GM21619 (cell line): ENCODE measurements around the gene ZNF672.

Experiments
- ATAC-seq: cut with Tn5 transposase; IDR thresholded peaks from one replicate; pipeline ENCODE4 v1.9.1; 2021; ENCODE audit not compliant: unreplicated experiment

Gene ZNF672

GRCh38 chr1:248831842-248832241, 6.2 kb upstream of the ZNF672 start:
- ATAC-seq = no peak

- no peak for ATAC-seq
These were observed 3.6 kb upstream of the ZNF672 start for GRCh38 chr1:248834343-248834940.

- no peak for ATAC-seq
These were observed 811 bp upstream of the ZNF672 start for GRCh38 chr1:248837045-248837780.

- peak; percentile 61 for ATAC-seq
These were observed 538 bp downstream of the ZNF672 start for GRCh38 chr1:248838357-248839167.

- ATAC-seq = no peak
These were observed 1.1 kb downstream of the ZNF672 start for GRCh38 chr1:248839168-248839555.

GRCh38 chr1:248840946-248841345, 2.9 kb downstream of the ZNF672 start:
- no peak for ATAC-seq

GRCh38 chr1:248841702-248842395, 3.8 kb downstream of the ZNF672 start:
- no peak for ATAC-seq

GRCh38 chr1:248842781-248843331, 4.8 kb downstream of the ZNF672 start:
- peak; percentile 21 for ATAC-seq

- ATAC-seq = no peak
These were observed 5.7 kb downstream of the ZNF672 start for GRCh38 chr1:248843687-248844086.

GRCh38 chr1:248844526-248844925, 6.5 kb downstream of the ZNF672 start:
- no peak for ATAC-seq

- no peak for ATAC-seq
These were observed 9.3 kb downstream of the ZNF672 start for GRCh38 chr1:248847181-248847955.

GRCh38 chr1:248847956-248848561, 10.0 kb downstream of the ZNF672 start:
- no peak for ATAC-seq

- no peak for ATAC-seq
These were observed 10.6 kb downstream of the ZNF672 start for GRCh38 chr1:248848602-248849001.

GRCh38 chr1:248849152-248849551, 11.1 kb downstream of the ZNF672 start:
- ATAC-seq = no peak

- ATAC-seq = no peak
These were observed 11.6 kb downstream of the ZNF672 start for GRCh38 chr1:248849637-248850036.

- no peak for ATAC-seq
These were observed 12.1 kb downstream of the ZNF672 start for GRCh38 chr1:248850124-248850523.

GRCh38 chr1:248850536-248851251, 12.7 kb downstream of the ZNF672 start:
- ATAC-seq = no peak

GRCh38 chr1:248851390-248851789, 13.4 kb downstream of the ZNF672 start:
- ATAC-seq = no peak
